HG03342 (cell line): ENCODE measurements around the gene SNX3.

Experiments
- ATAC-seq: cut with Tn5 transposase; IDR thresholded peaks from one replicate; pipeline ENCODE4 v1.9.1; 2021; ENCODE audit warnings: mild to moderate bottlenecking, moderate library complexity; ENCODE audit not compliant: unreplicated experiment

Gene SNX3

GRCh38 chr6:108171918-108172516 lies 88.8 kb downstream of the SNX3 start:
- ATAC-seq, result no peak

GRCh38 chr6:108171291-108171917 lies 89.4 kb downstream of the SNX3 start:
- ATAC-seq, result no peak

GRCh38 chr6:108170332-108171290 lies 90.2 kb downstream of the SNX3 start:
- ATAC-seq, result no peak

DNA sequence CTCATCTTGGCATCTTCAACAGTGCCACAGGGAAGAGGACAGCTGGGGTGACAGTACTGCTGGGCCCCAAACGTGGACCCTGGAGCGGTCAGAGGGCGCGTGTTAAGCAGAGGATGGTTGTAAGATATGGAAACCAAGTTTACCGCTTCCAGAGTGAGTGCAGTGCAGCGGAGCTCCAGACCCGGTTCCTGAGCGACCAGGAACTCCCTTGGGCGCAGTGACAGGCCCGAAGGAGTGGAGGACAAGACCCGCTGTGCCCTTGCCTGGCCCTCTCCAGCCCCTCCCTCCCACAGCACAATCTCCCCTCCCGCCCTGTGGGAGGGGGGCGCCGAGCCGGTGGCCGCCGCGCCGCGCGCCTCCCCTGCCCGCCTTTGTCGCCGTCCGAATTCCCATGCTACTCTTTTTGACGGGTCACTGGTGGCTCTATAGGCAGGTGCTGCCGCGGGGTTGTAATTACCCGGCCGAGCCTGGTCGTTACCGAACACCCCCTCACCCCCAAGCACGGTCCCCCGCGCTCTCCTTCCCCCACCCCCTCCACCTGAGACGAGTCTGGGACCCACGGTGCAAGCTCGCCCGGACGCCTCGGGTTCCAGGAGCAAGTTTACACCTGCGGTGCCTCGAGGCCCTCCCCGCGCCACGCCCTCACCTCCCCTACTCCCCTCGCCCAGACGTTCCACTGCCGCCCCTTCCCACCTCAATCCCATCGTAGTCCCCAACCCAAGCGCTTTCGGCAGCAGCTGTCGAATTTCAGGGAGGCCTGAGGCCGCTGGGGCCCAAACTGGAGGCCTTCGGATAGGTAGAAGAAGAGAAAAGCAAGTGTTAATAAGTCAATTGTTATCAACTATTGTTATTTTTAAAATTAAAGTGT lies 91.1 kb downstream of the SNX3 start:
- ATAC-seq, result no peak

- no peak for ATAC-seq
These were observed 92.1 kb downstream of the SNX3 start for GRCh38 chr6:108168501-108169463.

DNA sequence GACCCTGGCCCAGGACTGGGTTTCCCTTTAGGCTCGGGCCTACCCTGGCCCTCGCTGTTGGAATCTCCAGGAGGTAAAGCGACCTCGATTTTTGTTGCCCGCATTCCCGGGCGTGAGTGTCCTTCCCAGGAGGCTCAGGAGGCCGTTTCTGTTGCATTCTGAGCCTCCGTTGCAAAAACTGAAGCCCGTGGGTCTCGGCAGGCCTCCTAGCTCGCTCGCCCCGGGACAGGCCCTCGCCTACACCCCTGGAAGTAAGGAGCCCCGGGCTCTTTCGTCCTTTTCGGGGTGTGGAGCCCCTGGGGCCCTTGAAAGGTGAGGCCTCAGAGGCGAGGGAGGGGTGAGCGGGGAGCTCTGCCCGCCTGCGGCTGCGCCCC lies 92.8 kb downstream of the SNX3 start:
- ATAC-seq, result no peak

GRCh38 chr6:108167449-108168089 lies 93.3 kb downstream of the SNX3 start:
- no peak for ATAC-seq

DNA sequence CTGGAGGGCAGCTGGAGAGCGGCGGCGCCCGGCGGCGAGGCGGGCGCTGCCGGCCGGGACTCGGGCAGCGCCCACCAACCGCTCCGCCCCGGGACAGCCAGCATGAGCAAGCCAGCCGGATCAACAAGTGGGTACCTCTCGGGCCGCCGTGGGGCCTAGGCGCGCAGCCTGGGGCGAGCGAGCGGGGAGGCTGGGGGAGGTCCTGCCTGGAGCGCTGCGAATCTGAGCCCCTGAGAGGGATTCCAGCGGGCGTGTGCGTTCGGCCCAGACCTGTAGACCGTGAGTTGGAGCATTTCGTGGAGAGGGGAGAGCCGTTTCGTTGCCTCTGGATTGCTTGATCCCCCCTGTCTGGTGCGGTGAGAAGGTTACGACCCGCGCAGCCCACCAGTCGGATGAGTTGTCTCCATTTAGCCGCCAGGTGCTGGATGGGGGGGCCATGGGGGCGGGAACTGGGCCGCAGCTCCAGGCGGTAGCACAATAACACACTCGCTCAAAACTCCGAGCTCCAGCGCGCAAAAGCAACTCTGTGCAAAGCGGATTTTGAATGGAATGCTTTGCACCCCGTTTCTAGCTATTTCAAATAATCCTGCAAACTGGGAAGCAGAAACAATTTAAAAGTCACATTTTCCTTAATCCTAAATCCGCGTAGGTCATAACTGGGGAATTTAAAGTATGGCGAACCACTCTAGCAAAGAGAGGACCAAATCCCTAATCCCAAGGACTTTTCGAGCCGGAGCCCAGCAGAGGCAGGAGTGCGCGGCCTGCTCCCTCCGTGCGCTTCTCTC lies 94.0 kb downstream of the SNX3 start:
- ATAC-seq, result no peak

DNA sequence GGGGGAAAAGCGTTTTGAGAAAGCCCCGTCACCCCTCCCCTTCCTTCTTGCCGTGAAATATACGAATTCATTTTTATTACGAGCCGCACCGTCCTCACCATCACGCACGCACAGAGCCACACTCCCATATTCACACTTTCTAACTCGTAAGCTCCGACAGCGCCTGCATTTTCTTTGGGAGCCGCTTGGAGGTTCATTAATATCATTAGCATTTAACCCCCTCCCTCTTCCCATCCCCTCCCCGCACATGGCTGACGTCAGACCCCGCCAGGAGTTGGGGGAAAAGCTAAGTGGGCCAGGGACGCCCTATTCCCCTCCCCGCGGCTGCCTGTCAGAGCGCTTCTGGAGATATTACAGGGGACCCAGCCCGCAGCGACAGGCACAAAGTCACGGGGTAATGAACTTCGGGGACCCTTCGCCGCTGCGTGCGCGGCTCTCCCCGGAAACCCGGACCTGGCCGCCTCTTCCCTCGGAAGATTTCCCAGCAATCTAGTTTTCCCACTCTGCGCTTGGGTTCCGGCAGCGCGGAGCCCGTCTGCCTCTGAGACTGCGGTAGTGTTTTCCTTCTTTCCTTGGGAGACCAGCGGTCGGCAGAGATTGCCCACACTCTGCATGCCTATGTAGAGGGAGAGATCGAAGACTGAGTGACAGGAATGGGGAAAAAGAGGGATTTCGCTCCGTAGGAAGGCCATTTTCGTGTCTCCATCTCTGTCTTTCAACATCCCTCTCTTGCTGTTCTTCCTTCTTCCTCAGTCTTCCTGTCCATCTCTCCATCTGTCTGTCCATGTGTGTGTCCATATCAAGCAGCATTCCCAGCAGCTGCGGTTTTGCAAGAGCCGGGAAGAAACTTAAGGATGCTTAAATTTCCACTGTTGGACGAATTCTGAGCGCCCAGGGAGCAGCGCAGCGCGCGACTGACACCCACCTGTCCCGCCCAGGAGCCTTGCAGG lies 94.9 kb downstream of the SNX3 start, which contains the start of gene NR2E1:
Gene NR2E1, plus strand, starts transcription at position 309 of the 950 bp plus-strand sequence. CDS start 744 bp downstream, outside the sequence.
- ATAC-seq, result no peak

GRCh38 chr6:108164815-108165706 lies 95.8 kb downstream of the SNX3 start:
- ATAC-seq, result no peak

- no peak for ATAC-seq
These were observed 96.4 kb downstream of the SNX3 start for GRCh38 chr6:108164543-108164814.

- ATAC-seq, result no peak
These were observed 96.9 kb downstream of the SNX3 start for GRCh38 chr6:108163644-108164542.

DNA sequence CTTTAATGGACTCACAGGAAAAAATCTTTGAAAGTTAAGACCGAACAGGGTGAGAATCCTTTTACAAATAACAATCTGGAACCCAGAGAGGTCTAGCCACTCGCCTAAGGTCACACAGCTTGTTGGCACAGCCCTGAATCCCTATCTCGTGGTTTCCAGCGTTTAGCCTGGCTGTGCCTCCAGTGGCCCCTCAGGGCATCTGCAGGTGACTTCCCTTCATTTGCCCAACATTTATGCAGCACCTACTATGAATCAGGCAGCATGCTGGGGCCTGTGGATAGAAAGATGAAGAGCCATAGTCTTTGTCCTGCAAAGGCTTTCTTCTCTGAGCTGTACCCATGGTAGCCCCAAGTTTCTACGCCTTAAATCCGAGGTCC lies 97.6 kb downstream of the SNX3 start:
- no peak for ATAC-seq

GRCh38 chr6:108161724-108162282 lies 99.0 kb downstream of the SNX3 start:
- no peak for ATAC-seq
